ENCODE data around the gene RNF5.

DNA sequence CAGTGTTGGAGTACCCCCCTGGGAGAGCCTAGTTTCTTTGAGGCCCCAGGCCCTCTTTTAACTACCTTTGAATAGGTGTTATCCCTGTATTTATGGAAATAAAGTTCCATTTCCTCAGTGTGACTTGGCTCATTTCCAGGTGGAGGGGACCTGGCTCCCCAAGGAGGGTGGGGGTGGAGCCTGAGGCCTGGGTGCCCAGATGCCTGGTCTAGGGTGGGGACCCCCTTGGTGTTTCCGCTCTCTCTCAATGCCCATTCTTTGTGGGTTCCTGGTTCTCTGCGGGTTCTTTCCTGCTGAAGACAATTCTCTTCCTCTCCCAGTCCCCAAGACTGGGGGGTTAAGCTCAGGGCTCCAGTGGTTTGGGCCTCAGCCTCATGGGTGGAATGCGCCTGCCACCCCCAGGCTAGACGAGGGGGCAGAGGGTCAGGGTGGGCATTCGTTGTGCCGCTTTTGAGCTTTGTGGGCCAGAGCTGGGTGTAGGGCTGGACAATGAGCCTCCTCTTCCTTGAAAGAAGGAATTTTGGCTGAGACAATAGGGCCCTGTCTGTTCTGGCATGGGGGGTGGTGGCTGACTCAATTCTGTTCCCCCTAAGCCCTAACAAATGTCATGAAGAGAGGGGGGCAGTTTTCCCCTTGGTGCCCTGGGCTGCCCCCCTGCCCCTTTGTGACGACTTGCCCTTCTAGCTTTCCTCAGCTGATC lies 14.5 kb upstream of the RNF5 start:
- TF ChIP-seq, protein P1, sequence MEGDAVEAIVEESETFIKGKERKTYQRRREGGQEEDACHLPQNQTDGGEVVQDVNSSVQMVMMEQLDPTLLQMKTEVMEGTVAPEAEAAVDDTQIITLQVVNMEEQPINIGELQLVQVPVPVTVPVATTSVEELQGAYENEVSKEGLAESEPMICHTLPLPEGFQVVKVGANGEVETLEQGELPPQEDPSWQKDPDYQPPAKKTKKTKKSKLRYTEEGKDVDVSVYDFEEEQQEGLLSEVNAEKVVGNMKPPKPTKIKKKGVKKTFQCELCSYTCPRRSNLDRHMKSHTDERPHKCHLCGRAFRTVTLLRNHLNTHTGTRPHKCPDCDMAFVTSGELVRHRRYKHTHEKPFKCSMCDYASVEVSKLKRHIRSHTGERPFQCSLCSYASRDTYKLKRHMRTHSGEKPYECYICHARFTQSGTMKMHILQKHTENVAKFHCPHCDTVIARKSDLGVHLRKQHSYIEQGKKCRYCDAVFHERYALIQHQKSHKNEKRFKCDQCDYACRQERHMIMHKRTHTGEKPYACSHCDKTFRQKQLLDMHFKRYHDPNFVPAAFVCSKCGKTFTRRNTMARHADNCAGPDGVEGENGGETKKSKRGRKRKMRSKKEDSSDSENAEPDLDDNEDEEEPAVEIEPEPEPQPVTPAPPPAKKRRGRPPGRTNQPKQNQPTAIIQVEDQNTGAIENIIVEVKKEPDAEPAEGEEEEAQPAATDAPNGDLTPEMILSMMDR (IDR thresholded peaks at IDR 0.05): no peak
- TF ChIP-seq POLR2AphosphoS5 (IDR thresholded peaks at IDR 0.05; ENCODE audit: low read depth, low read length) (no peak), TCF7L2 (IDR thresholded peaks at IDR 0.05; ENCODE audit: low read depth, low read length) (no peak)

All from Panc1 (cell line).